ENCODE results near the gene WIZ.

Gene WIZ

GRCh38 chr19:15464394-15465385 lies 14.9 kb upstream of the WIZ start, which contains the start of gene RASAL3:
Gene RASAL3 (minus strand): TSS chr19:15464544. CDS start chr19:15464358, 186 bp downstream.
- DNase-seq = peak; percentile 56

GRCh38 chr19:15463861-15464371 lies 14.2 kb upstream of the WIZ start:
- DNase-seq = peak; percentile 71

- DNase-seq = no peak
Observed at GRCh38 chr19:15461694-15462093, 11.9 kb upstream of the WIZ start.

- no peak for DNase-seq
Observed at GRCh38 chr19:15457701-15458484, 8.1 kb upstream of the WIZ start.

GRCh38 chr19:15456871-15457700 lies 7.3 kb upstream of the WIZ start:
- no peak for DNase-seq

GRCh38 chr19:15456441-15456840 lies 6.7 kb upstream of the WIZ start:
- DNase-seq = no peak

- no peak for DNase-seq
Observed at GRCh38 chr19:15455996-15456395, 6.2 kb upstream of the WIZ start.

GRCh38 chr19:15453906-15454860 lies 4.4 kb upstream of the WIZ start:
- no peak for DNase-seq

- DNase-seq = no peak
Observed at GRCh38 chr19:15453091-15453578, 3.4 kb upstream of the WIZ start.

GRCh38 chr19:15452111-15453047 lies 2.6 kb upstream of the WIZ start:
- DNase-seq = peak; percentile 19

- no peak for DNase-seq
Observed at GRCh38 chr19:15450528-15450890, 753 bp upstream of the WIZ start.

GRCh38 chr19:15448778-15449619 lies 757 bp downstream of the WIZ start:
- no peak for DNase-seq

- no peak for DNase-seq
Observed at GRCh38 chr19:15448044-15448777, 1.5 kb downstream of the WIZ start.

GRCh38 chr19:15447057-15447456 lies 2.7 kb downstream of the WIZ start:
- DNase-seq = no peak

- no peak for DNase-seq
Observed at GRCh38 chr19:15445807-15446376, 3.9 kb downstream of the WIZ start.

GRCh38 chr19:15445227-15445605 lies 4.5 kb downstream of the WIZ start:
- no peak for DNase-seq

- no peak for DNase-seq
Observed at GRCh38 chr19:15444505-15445226, 5.1 kb downstream of the WIZ start.
